Renal cortical epithelial cell (primary cell): ENCODE data around the gene CLDN20. TPM values are rescaled to one million over a fixed set of nuclear protein-coding genes. Genes with fewer than 3 reads are reported as not detected.
"Not testable (repeated sequence)": the region's sequence is repeated elsewhere in the genome, so short reads cannot be mapped to it uniquely, and the experiment has no call there.

ENCODE experiments used
- DNase-seq: peaks from one replicate; pipeline ENCODE4 v3.0.0-alpha.2; 2011; ENCODE audit warnings: low read depth
- total RNA-seq: library from RNA; depleted of rRNA; stranded (reverse); fragments of >200 nt; gene quantifications from 2 replicates; pipeline ENCODE4 v1.2.3, GENCODE V29; 2014

CLDN20 gene
- not detected in 2 replicates for total RNA-seq

GRCh38 chr6:155263373-155264063 is at the start of gene CLDN20:
TSS of gene CLDN20 (plus strand) at chr6:155264013. CDS start at chr6:155275720, 11,707 bp downstream.
- DNase-seq: no peak

GRCh38 chr6:155215906-155216305 is 47.9 kb upstream of the CLDN20 start:
- no peak for DNase-seq

GRCh38 chr6:155216312-155217046 is 47.3 kb upstream of the CLDN20 start:
- no peak for DNase-seq

GRCh38 chr6:155218711-155219110 is 45.1 kb upstream of the CLDN20 start:
- DNase-seq: not testable (repeated sequence)

- no peak for DNase-seq
These were observed 44.5 kb upstream of the CLDN20 start for GRCh38 chr6:155219299-155219698.

GRCh38 chr6:155219858-155220301 is 43.9 kb upstream of the CLDN20 start:
- DNase-seq: no peak

GRCh38 chr6:155221086-155221485 is 42.7 kb upstream of the CLDN20 start:
- no peak for DNase-seq

- no peak for DNase-seq
These were observed 41.3 kb upstream of the CLDN20 start for GRCh38 chr6:155222506-155222905.

- peak; percentile 96 for DNase-seq
These were observed 40.0 kb upstream of the CLDN20 start for GRCh38 chr6:155223646-155224451.

- DNase-seq: peak; percentile 11
These were observed 39.2 kb upstream of the CLDN20 start for GRCh38 chr6:155224618-155225017.

- DNase-seq: no peak
These were observed 36.8 kb upstream of the CLDN20 start for GRCh38 chr6:155227046-155227445.

- DNase-seq: no peak
These were observed 35.2 kb upstream of the CLDN20 start for GRCh38 chr6:155228546-155229166.

- not testable (repeated sequence) for DNase-seq
These were observed 32.8 kb upstream of the CLDN20 start for GRCh38 chr6:155230975-155231374.

GRCh38 chr6:155232848-155233247 is 31.0 kb upstream of the CLDN20 start:
- DNase-seq: no peak

- no peak for DNase-seq
These were observed 29.6 kb upstream of the CLDN20 start for GRCh38 chr6:155234167-155234566.

- DNase-seq: no peak
These were observed 29.1 kb upstream of the CLDN20 start for GRCh38 chr6:155234687-155235086.

- no peak for DNase-seq
These were observed 28.7 kb upstream of the CLDN20 start for GRCh38 chr6:155235087-155235486.

GRCh38 chr6:155237613-155238012 is 26.2 kb upstream of the CLDN20 start:
- no peak for DNase-seq

- DNase-seq: no peak
These were observed 22.8 kb upstream of the CLDN20 start for GRCh38 chr6:155240905-155241600.

- no peak for DNase-seq
These were observed 21.8 kb upstream of the CLDN20 start for GRCh38 chr6:155241966-155242365.

- DNase-seq: no peak
These were observed 19.4 kb upstream of the CLDN20 start for GRCh38 chr6:155244434-155244833.
